NOMO-1 treated with DMSO at 0.1 percent for 48 hours (cell line): Measurements from ENCODE around the gene DIP2B.
A peak's percentile ranks its signal among the peaks of the same experiment; 100 is the strongest.
"Not testable (repeated sequence)": the region's sequence is repeated elsewhere in the genome, so short reads cannot be mapped to it uniquely, and the experiment has no call there.

Experiments
- DNase-seq: peaks from one replicate; lab custom pipeline; 2025; ENCODE audit not compliant: unreplicated experiment; lab: John Stamatoyannopoulos, UW

The DIP2B gene

GRCh38 chr12:50550530-50551223, 45.9 kb downstream of the DIP2B start:
- DNase-seq, result no peak

GRCh38 chr12:50551866-50552265, 47.1 kb downstream of the DIP2B start:
- DNase-seq, result no peak

- DNase-seq, result no peak
These were observed 49.9 kb downstream of the DIP2B start for GRCh38 chr12:50554651-50555050.

GRCh38 chr12:50555471-50555885, 50.7 kb downstream of the DIP2B start:
- no peak for DNase-seq

GRCh38 chr12:50556273-50556672, 51.5 kb downstream of the DIP2B start:
- no peak for DNase-seq

GRCh38 chr12:50556796-50557195, 52.0 kb downstream of the DIP2B start:
- not testable (repeated sequence) for DNase-seq

GRCh38 chr12:50557421-50557820, 52.6 kb downstream of the DIP2B start:
- no peak for DNase-seq

- peak; percentile 55 for DNase-seq
These were observed 54.2 kb downstream of the DIP2B start for GRCh38 chr12:50558970-50559369.

GRCh38 chr12:50562520-50563433, 58.0 kb downstream of the DIP2B start:
- DNase-seq, result no peak

- DNase-seq, result no peak
These were observed 58.6 kb downstream of the DIP2B start for GRCh38 chr12:50563434-50563787.

GRCh38 chr12:50564237-50564947, 59.6 kb downstream of the DIP2B start:
- peak; percentile 50 for DNase-seq

GRCh38 chr12:50564948-50565297, 60.1 kb downstream of the DIP2B start:
- no peak for DNase-seq

- no peak for DNase-seq
These were observed 61.3 kb downstream of the DIP2B start for GRCh38 chr12:50566066-50566465.

GRCh38 chr12:50567926-50568325, 63.1 kb downstream of the DIP2B start:
- no peak for DNase-seq

GRCh38 chr12:50568338-50569091, 63.7 kb downstream of the DIP2B start:
- DNase-seq, result no peak

- DNase-seq, result no peak
These were observed 64.5 kb downstream of the DIP2B start for GRCh38 chr12:50569321-50569720.

GRCh38 chr12:50569876-50570275, 65.1 kb downstream of the DIP2B start:
- no peak for DNase-seq

GRCh38 chr12:50571786-50572185, 67.0 kb downstream of the DIP2B start:
- DNase-seq, result no peak

GRCh38 chr12:50572287-50572686, 67.5 kb downstream of the DIP2B start:
- DNase-seq, result peak; percentile 95

- DNase-seq, result no peak
These were observed 68.0 kb downstream of the DIP2B start for GRCh38 chr12:50572760-50573159.

- no peak for DNase-seq
These were observed 68.5 kb downstream of the DIP2B start for GRCh38 chr12:50573271-50573670.
